H1 (cell line): ENCODE data around the gene SH3RF2. TPM values are rescaled to one million over a fixed set of nuclear protein-coding genes. Genes with fewer than 3 reads are reported as not detected.
A peak's percentile ranks its signal among the peaks of the same experiment; 100 is the strongest.

Experiments
- CTCF ChIA-PET: fragments of 300-600 bp; sonication (Branson Sonifier 250); formaldehyde crosslinking; loops from one replicate; lab custom pipeline; 2021; ENCODE audit not compliant: partially characterized antibody; lab: Charles Lee
- POLR2A ChIA-PET: fragments of 300-600 bp; sonication (Branson Sonifier 250); formaldehyde crosslinking; loops from one replicate; lab custom pipeline; 2021; ENCODE audit warnings: inconsistent platforms; ENCODE audit not compliant: partially characterized antibody; lab: Charles Lee
- DNase-seq, 2 experiments: peaks; one replicate each; pipeline versions ENCODE4 v3.0.0 to v3.0.0-alpha.2; 2010 to 2022; ENCODE audit warnings: low spot score in 2 of 2, low read depth in 1 of 2, mixed read lengths in 1 of 2
- FAIRE-seq: peaks from 2 replicates; lab custom pipeline; 2011; peaks lifted over from hg19 to GRCh38; lab: Jason Lieb, UNC
- H2AFZ ChIP-seq: 2 replicates; pipeline ENCODE4 v1.8.1; 2012; ENCODE audit warnings: low read length, inconsistent platforms
- H2AK5ac ChIP-seq: 2 replicates; pipeline ENCODE4 v1.6.1; 2013; ENCODE audit warnings: low read depth, low read length
- H2BK120ac ChIP-seq: replicated peaks from 2 replicates; pipeline ENCODE3; 2013; ENCODE audit warnings: low read depth, low read length, inconsistent platforms
- H2BK12ac ChIP-seq: 2 replicates; pipeline ENCODE4 v1.6.1; 2013; ENCODE audit warnings: low read depth, low read length
- H2BK15ac ChIP-seq: 2 replicates; pipeline ENCODE4 v1.6.1; 2013; ENCODE audit warnings: low read length
- H2BK20ac ChIP-seq: 2 replicates; pipeline ENCODE4 v1.6.1; 2013; ENCODE audit warnings: low read length
- H2BK5ac ChIP-seq: 2 replicates; pipeline ENCODE4 v1.6.1; 2013; ENCODE audit warnings: low read depth, low read length
- H3K14ac ChIP-seq: 2 replicates; pipeline ENCODE4 v1.6.1; 2013; ENCODE audit warnings: inconsistent platforms; ENCODE audit not compliant: insufficient read length
- H3K18ac ChIP-seq: 2 replicates; pipeline ENCODE4 v1.6.1; 2013; ENCODE audit warnings: low read length; ENCODE audit errors: extremely low read depth
- H3K23ac ChIP-seq: 2 replicates; pipeline ENCODE4 v1.6.1; 2013; ENCODE audit warnings: inconsistent platforms; ENCODE audit not compliant: insufficient read length
- H3K23me2 ChIP-seq: 2 replicates; pipeline ENCODE4 v1.6.1; 2013; ENCODE audit warnings: low read depth, low read length
- H3K27ac ChIP-seq: 2 replicates; pipeline ENCODE4 v1.6.1; 2011; ENCODE audit warnings: low read depth, low read length, inconsistent platforms
- H3K27me3 ChIP-seq, 4 experiments: replicated peaks in 1 of 4; 1 replicate in 1 of 4; 2 replicates in 3 of 4; pipeline versions ENCODE4 v1.6.1 to v1.8.1; 2011 to 2013; ENCODE audit warnings: low read length in 3 of 4, mild to moderate bottlenecking in 3 of 4, inconsistent platforms in 2 of 4, mixed read lengths in 2 of 4, moderate library complexity in 1 of 4; ENCODE audit not compliant: control insufficient read depth in 3 of 4, insufficient read depth in 3 of 4; ENCODE audit errors: extremely low read depth in 1 of 4
- H3K36me3 ChIP-seq, 4 experiments: 2 replicates each; pipeline versions ENCODE4 v1.6.1 to v1.8.1; 2011 to 2013; ENCODE audit warnings: mild to moderate bottlenecking in 4 of 4, low read length in 3 of 4, moderate library complexity in 2 of 4, control low read depth in 1 of 4, inconsistent platforms in 1 of 4; ENCODE audit not compliant: insufficient read depth in 4 of 4, control insufficient read depth in 2 of 4
- H3K4ac ChIP-seq: replicated peaks from 2 replicates; pipeline ENCODE3; 2013; ENCODE audit warnings: low read length, low read depth, mixed read lengths, inconsistent platforms; ENCODE audit not compliant: insufficient read length
- H3K4me1 ChIP-seq, 4 experiments: replicated peaks in 1 of 4; 1 replicate in 1 of 4; 2 replicates in 3 of 4; pipeline versions ENCODE4 v1.6.1 to v1.8.1; 2011 to 2013; ENCODE audit warnings: low read length in 3 of 4, inconsistent platforms in 2 of 4, mixed read lengths in 1 of 4; ENCODE audit not compliant: insufficient read depth in 4 of 4, control insufficient read depth in 3 of 4
- H3K4me2 ChIP-seq, 2 experiments: 2 replicates each; pipeline versions ENCODE4 v1.6.1 to v1.8.1; 2011 to 2013; ENCODE audit warnings: low read depth in 2 of 2, low read length in 2 of 2, control low read depth in 1 of 2, inconsistent platforms in 1 of 2, mild to moderate bottlenecking in 1 of 2; ENCODE audit not compliant: insufficient read depth in 1 of 2
- H3K4me3 ChIP-seq, 4 experiments: fragments of 200-600, 300-600 bp in 1 of 4; sonication (generic), shearing (Covaris generic), sonication (Bioruptor Twin) in 1 of 4; 2 replicates each; pipeline versions ENCODE4 v1.5.1 to v1.8.1; 2011 to 2016; ENCODE audit warnings: low read length in 4 of 4, low read depth in 3 of 4, control low read depth in 2 of 4, inconsistent platforms in 2 of 4, mild to moderate bottlenecking in 2 of 4, mixed read lengths in 1 of 4, moderate library complexity in 1 of 4; ENCODE audit not compliant: insufficient read depth in 2 of 4; ENCODE audit errors: extremely low read depth in 1 of 4
- H3K56ac ChIP-seq: replicated peaks from 2 replicates; pipeline ENCODE3; 2013; ENCODE audit warnings: low read depth, mild to moderate bottlenecking, mixed read lengths, low read length, inconsistent platforms; ENCODE audit not compliant: insufficient read length
- H3K79me1 ChIP-seq: 2 replicates; pipeline ENCODE4 v1.6.1; 2013; ENCODE audit warnings: low read depth, low read length, control low read depth
- H3K79me2 ChIP-seq, 2 experiments: 2 replicates each; pipeline versions ENCODE4 v1.6.1 to v1.8.1; 2012 to 2013; ENCODE audit warnings: low read length in 2 of 2, mild to moderate bottlenecking in 2 of 2, inconsistent platforms in 1 of 2; ENCODE audit not compliant: insufficient read depth in 2 of 2, control insufficient read depth in 1 of 2
- H3K9ac ChIP-seq, 4 experiments: replicated peaks in 1 of 4; 1 replicate in 1 of 4; 2 replicates in 3 of 4; pipeline versions ENCODE4 v1.6.1 to v1.8.1; 2011 to 2013; ENCODE audit warnings: low read depth in 3 of 4, low read length in 3 of 4, control low read depth in 2 of 4, mild to moderate bottlenecking in 2 of 4, moderate library complexity in 2 of 4, inconsistent platforms in 1 of 4; ENCODE audit errors: extremely low read depth in 1 of 4
- H3K9me3 ChIP-seq, 2 experiments: 2 replicates each; pipeline versions ENCODE4 v1.6.1 to v1.8.1; 2012 to 2013; ENCODE audit warnings: mild to moderate bottlenecking in 2 of 2, moderate library complexity in 2 of 2, control low read depth in 1 of 2, inconsistent platforms in 1 of 2, low read depth in 1 of 2, low read length in 1 of 2, mixed read lengths in 1 of 2; ENCODE audit not compliant: insufficient read depth in 2 of 2
- H4K20me1 ChIP-seq, 2 experiments: replicated peaks in 1 of 2; 2 replicates each; pipeline versions ENCODE3 to v1.8.1; 2011 to 2013; ENCODE audit warnings: inconsistent platforms in 2 of 2, low read length in 2 of 2, mild to moderate bottlenecking in 1 of 2; ENCODE audit not compliant: insufficient read depth in 2 of 2, control insufficient read depth in 1 of 2
- H4K5ac ChIP-seq: 2 replicates; pipeline ENCODE4 v1.6.1; 2013; ENCODE audit warnings: low read length, low read depth, mixed read lengths, inconsistent platforms; ENCODE audit not compliant: insufficient read length
- H4K8ac ChIP-seq: 2 replicates; pipeline ENCODE4 v1.8.0; 2013; ENCODE audit warnings: mild to moderate bottlenecking, moderate library complexity, low read length, inconsistent platforms; ENCODE audit not compliant: insufficient read depth; ENCODE audit errors: extremely low read depth
- H4K91ac ChIP-seq: replicated peaks from 2 replicates; pipeline ENCODE3; 2013; ENCODE audit warnings: low read length, mixed read lengths, inconsistent platforms; ENCODE audit not compliant: insufficient read length
- CHD2 ChIP-seq: IDR thresholded peaks from 2 replicates; pipeline ENCODE4 v1.6.1; 2012; ENCODE audit warnings: low read length, improper control_type of control experiment
- WGBS, 2 experiments: shearing (Covaris generic) in 1 of 2; methylation state at CpG; one replicate each; pipeline versions ENCODE4 v1.1.6 to v1.1.7; 2013 to 2015; ENCODE audit warnings: low lambda C conversion rate in 2 of 2, mixed read lengths in 2 of 2, inconsistent platforms in 1 of 2, low coverage in 1 of 2, missing lambda C conversion rate in 1 of 2; ENCODE audit not compliant: insufficient replicate concordance in 2 of 2, insufficient coverage in 1 of 2, insufficient read length in 1 of 2; ENCODE audit errors: extremely low coverage in 1 of 2, missing lambda C conversion rate in 1 of 2; 5-methylcytosine and 5-hydroxymethylcytosine counted together
- polyA plus RNA-seq, 7 experiments: library from polyadenylated mRNA; depleted of rRNA in 3 of 7; stranded (reverse) in 5 of 7; unstranded in 2 of 7; fragments of >200 nt in 5 of 7; fragments of 200-250 nt in 2 of 7; gene quantifications; 1 replicate in 5 of 7; 2 replicates in 1 of 7; 4 replicates in 1 of 7; pipeline versions ENCODE4 v1.2.1 to v1.2.3, GENCODE V29; 2011 to 2013; ENCODE audit warnings: missing spikeins in 2 of 7, mixed read lengths in 2 of 7
- total RNA-seq: library from RNA; stranded (reverse); fragmentation: NEBNext Ultra II Directional; extraction: Animal tissue kit (Norgen Biotek cat#: 25700); gene quantifications from 2 replicates; pipeline ENCODE4 v1.2.1, GENCODE V29; 2021

SH3RF2 gene
- total and polyA plus RNA-seq, 2 of the 8 experiments (the other 6 are each of a cell fraction or from before 2014, with no cell fraction given) = 0.80 to 0.95 TPM

GRCh38 chr5:145939540-145940065 is 3.2 kb downstream of the SH3RF2 start:
- Histone ChIP-seq H3K4me1 (peaks cover 7 to 19% (median 14%) of the 10 kb centered on the region in 4 experiments), H4K8ac (no peak overlapping the region), H4K91ac (no peak overlapping the region), H2BK120ac (no peak overlapping the region), H3K79me2 (no peaks in the 10 kb centered on the region), H3K9me3 (no peaks in the 10 kb centered on the region), H2BK12ac (no peak overlapping the region), H3K23me2 (peaks cover 4% of the 10 kb centered on the region; the same call in 1 of the 2 replicates), H3K4me2 (no peak overlapping the region), H3K4ac (no peak overlapping the region), H3K14ac (no peak overlapping the region), H3K27me3 (peaks cover 0 to 5% (median 0%) of the 10 kb centered on the region in 4 experiments; a peak in 2 of 7 replicates), H3K18ac (no peak overlapping the region), H3K27ac (no peak overlapping the region), H2BK15ac (no peak overlapping the region), H3K9ac (no peak overlapping the region), H4K5ac (no peak overlapping the region), H2AFZ (peak overlapping the region; percentile 31; the same call in 1 of the 2 replicates), H2AK5ac (no peak overlapping the region), H2BK5ac (no peak overlapping the region), H3K79me1 (no peaks in the 10 kb centered on the region), H3K4me3 (no peak overlapping the region), H3K23ac (no peak overlapping the region), H3K56ac (no peak overlapping the region), H2BK20ac (no peak overlapping the region), H3K36me3 (no peaks in the 10 kb centered on the region), H4K20me1 (no peaks in the 10 kb centered on the region)
- POLR2A ChIA-PET = interaction anchor here (0.6 to 0.7 kb wide), 2 partner anchors 16 to 100 kb away, joined by 3 to 4 read pairs; no protein-coding TSS in a partner anchor
- DNase-seq = no peak
- 79% methylated on average over 4 of the region's 4 CpGs; no CpG with 5 or more reads in 1 of the 2 experiments for WGBS, 2 experiments
- FAIRE-seq = no peak
- CTCF ChIA-PET = interaction anchor here (0.6 to 6.2 kb wide), 9 partner anchors 31 to 110 kb away, joined by 3 to 22 read pairs (median 4); no protein-coding TSS in a partner anchor
- no peak for TF ChIP-seq CHD2
